GM23338 (cell line): ENCODE results near the gene ONECUT3. TPM values are rescaled to one million over a fixed set of nuclear protein-coding genes. Genes with fewer than 3 reads are reported as not detected.

Source experiments
- ATAC-seq: fragments of 200-7000 bp; cut with Tn5 transposase; 3 replicates; pipeline ENCODE4 v1.9.1; 2020
- DNase-seq: peaks from one replicate; pipeline ENCODE4 v3.0.0-alpha.2; 2015; ENCODE audit warnings: low spot score
- H2AFZ ChIP-seq: fragments of 200-600 bp; sonication (generic); 2 replicates; pipeline ENCODE4 v1.8.0; 2016; ENCODE audit warnings: antibody characterized with exemption, mild to moderate bottlenecking, moderate library complexity
- H3F3A ChIP-seq: fragments of 200-600 bp; sonication (generic); replicated peaks from 2 replicates; pipeline ENCODE4 v1.8.0; 2017; ENCODE audit warnings: antibody characterized with exemption, mixed run types, low read depth
- H3K27ac ChIP-seq: fragments of 200-600 bp; sonication (generic); 2 replicates; pipeline ENCODE4 v1.6.1; 2016; ENCODE audit warnings: low read depth
- H3K27me3 ChIP-seq: fragments of 200-600 bp; sonication (generic); 2 replicates; pipeline ENCODE4 v1.8.0; 2016; ENCODE audit warnings: mild to moderate bottlenecking, mixed run types, moderate library complexity; ENCODE audit not compliant: insufficient read depth
- H3K36me3 ChIP-seq: fragments of 200-600 bp; sonication (generic); 2 replicates; pipeline ENCODE4 v1.8.0; 2016; ENCODE audit warnings: mild to moderate bottlenecking; ENCODE audit not compliant: insufficient read depth
- H3K4me1 ChIP-seq: fragments of 200-600 bp; sonication (generic); 2 replicates; pipeline ENCODE4 v1.8.0; 2016; ENCODE audit warnings: mild to moderate bottlenecking, moderate library complexity; ENCODE audit not compliant: insufficient read depth
- H3K4me2 ChIP-seq: fragments of 200-600 bp; sonication (generic); 2 replicates; pipeline ENCODE4 v1.7.1; 2017; ENCODE audit warnings: mixed run types
- H3K4me3 ChIP-seq: fragments of 200-600 bp; sonication (generic); 2 replicates; pipeline ENCODE4 v1.6.1; 2016; ENCODE audit warnings: mixed run types
- H3K79me2 ChIP-seq: fragments of 200-600 bp; sonication (generic); replicated peaks from 2 replicates; pipeline ENCODE4 v1.8.0; 2017; ENCODE audit warnings: mild to moderate bottlenecking; ENCODE audit not compliant: insufficient read depth
- H3K9me2 ChIP-seq: fragments of 200-600 bp; sonication (generic); 2 replicates; pipeline ENCODE4 v1.8.0; 2017; ENCODE audit not compliant: insufficient read depth
- H4K20me1 ChIP-seq: fragments of 200-600 bp; sonication (generic); replicated peaks from 2 replicates; pipeline ENCODE4 v1.8.0; 2017; ENCODE audit warnings: mild to moderate bottlenecking; ENCODE audit not compliant: insufficient read depth
- H3K27ac Mint-ChIP-seq: 2 replicates; pipeline ENCODE4 v1.8.0; 2020; ENCODE audit warnings: inconsistent platforms, mild to moderate bottlenecking, moderate library complexity, mixed read lengths
- H3K27me3 Mint-ChIP-seq: 3 replicates; pipeline ENCODE4 v1.8.0; 2022; ENCODE audit warnings: low read depth, mild to moderate bottlenecking, moderate library complexity, mixed read lengths, inconsistent platforms; ENCODE audit not compliant: insufficient read depth, poor library complexity
- H3K36me3 Mint-ChIP-seq: 3 replicates; pipeline ENCODE4 v1.8.0; 2021; ENCODE audit warnings: low read depth, mild to moderate bottlenecking, inconsistent platforms, moderate library complexity, mixed read lengths
- H3K4me1 Mint-ChIP-seq: 3 replicates; pipeline ENCODE4 v1.8.0; 2020; ENCODE audit warnings: mild to moderate bottlenecking, inconsistent platforms, mixed read lengths
- H3K4me3 Mint-ChIP-seq: 3 replicates; pipeline ENCODE4 v1.8.0; 2021; ENCODE audit warnings: moderate library complexity, mild to moderate bottlenecking, inconsistent platforms, mixed read lengths
- H3K9me3 Mint-ChIP-seq: 3 replicates; pipeline ENCODE4 v1.8.0; 2020; ENCODE audit warnings: moderate library complexity, mild to moderate bottlenecking, inconsistent platforms, mixed read lengths
- ETS1 ChIP-seq: IDR thresholded peaks from 2 replicates; pipeline ENCODE4 v1.6.1; 2016; ENCODE audit warnings: antibody characterized with exemption
- EZH2phosphoT487 ChIP-seq: fragments of 200-600 bp; sonication (generic); IDR thresholded peaks from one replicate; pipeline ENCODE4 v1.8.1; 2018; ENCODE audit warnings: antibody characterized with exemption; ENCODE audit not compliant: unreplicated experiment
- NANOG ChIP-seq: IDR thresholded peaks from 2 replicates; pipeline ENCODE4 v1.6.1; 2016; ENCODE audit warnings: antibody characterized with exemption, borderline replicate concordance
- POLR2AphosphoS5 ChIP-seq: IDR thresholded peaks from 2 replicates; pipeline ENCODE4 v1.6.1; 2016; ENCODE audit warnings: antibody characterized with exemption, low read depth
- STAT1 ChIP-seq: IDR thresholded peaks from one replicate; pipeline ENCODE4 v1.6.1; 2016; ENCODE audit warnings: antibody characterized with exemption; ENCODE audit not compliant: unreplicated experiment
- ZNF114 ChIP-seq: fragments of 250-450 bp; sonication (Bioruptor Pico); IDR thresholded peaks from 2 replicates; pipeline ENCODE4 v1.5.0; 2020; ENCODE audit warnings: mild to moderate bottlenecking, moderate library complexity
- ZNF331 ChIP-seq: fragments of 250-450 bp; sonication (Bioruptor Pico); IDR thresholded peaks from 2 replicates; pipeline ENCODE4 v1.5.0; 2020; ENCODE audit warnings: low read depth, mild to moderate bottlenecking, moderate library complexity
- polyA plus RNA-seq: library from polyadenylated mRNA; unstranded; fragments of >200 nt; fragmentation: Nextera tagmentation; extraction: Ambion mirVana; gene quantifications from 2 replicates; pipeline ENCODE4 v1.2.1, GENCODE V29; 2016
- total RNA-seq: library from RNA; depleted of rRNA; stranded (reverse); fragments of >200 nt; shearing (Covaris generic); gene quantifications from 2 replicates; pipeline ENCODE4 v1.2.3, GENCODE V29; 2014
- TF ChIP-seq, protein P1 (sequence below), 2 experiments: fragments of 200-600 bp in 1 of 2; sonication (generic) in 1 of 2; conservative IDR thresholded peaks; 2 replicates each; pipeline versions ENCODE4 v1.5.1 to v1.6.1; 2016 to 2017; ENCODE audit warnings: antibody characterized with exemption in 2 of 2, low read depth in 2 of 2, mild to moderate bottlenecking in 2 of 2, moderate library complexity in 1 of 2
- TF ChIP-seq, protein P2 (sequence below): IDR thresholded peaks from one replicate; pipeline ENCODE4 v1.6.1; 2018; ENCODE audit warnings: antibody characterized with exemption; ENCODE audit not compliant: unreplicated experiment

The ONECUT3 gene
- total and polyA plus RNA-seq, 2 experiments from 2014 or later = not detected

DNA sequence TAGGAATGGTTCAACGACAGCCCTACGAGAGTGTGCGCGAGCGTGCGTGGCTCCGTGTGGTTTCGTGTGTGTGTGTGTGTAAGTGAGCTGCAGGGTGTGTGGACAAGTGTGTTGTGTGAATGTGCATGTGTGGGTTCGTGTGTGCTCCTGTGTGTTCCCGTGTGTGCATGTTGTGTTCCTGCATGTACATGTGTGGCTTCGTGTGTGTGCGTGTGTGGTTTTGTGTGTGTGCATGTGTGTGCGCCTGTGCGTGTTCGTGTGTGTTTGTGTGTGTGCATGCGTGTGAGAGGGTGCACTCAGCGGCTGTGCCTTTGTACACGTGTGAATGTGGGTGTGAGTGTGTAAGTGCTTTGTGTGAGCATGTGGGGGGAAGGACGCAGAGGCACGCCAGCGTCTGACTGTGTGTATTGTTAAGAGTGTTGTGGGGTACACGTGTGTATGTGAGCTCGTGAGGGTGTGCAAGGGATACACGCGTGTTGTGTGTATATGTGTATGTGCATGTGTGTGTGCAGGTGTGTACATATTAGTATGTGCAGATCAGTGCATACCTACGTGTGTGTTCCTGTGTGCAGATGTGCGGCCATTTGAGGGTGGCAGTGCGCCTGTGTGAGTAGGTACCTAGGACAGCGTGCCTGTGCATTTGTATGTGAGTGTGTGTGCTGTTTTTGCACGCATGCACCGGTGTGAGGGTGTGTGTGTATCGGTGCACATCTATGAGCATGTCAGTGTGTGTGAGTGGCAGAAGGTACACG is 24.3 kb upstream of the ONECUT3 start:
- H3K9me2 ChIP-seq = no peaks in the 10 kb centered on the region
- H3K4me3 ChIP-seq = no peak overlapping the region
- Mint-ChIP-seq H3K4me3 (no peak overlapping the region), H3K27ac (no peak overlapping the region), H3K36me3 (no peaks in the 10 kb centered on the region), H3K4me1 (peaks cover 4% of the 10 kb centered on the region; the same call in 2 of the 3 replicates), H3K27me3 (peaks cover 30% of the 10 kb centered on the region), H3K9me3 (peaks cover 2% of the 10 kb centered on the region; the same call in 1 of the 3 replicates)
- ATAC-seq = no peak
- no peaks in the 10 kb centered on the region for H3K36me3 ChIP-seq
- H3F3A ChIP-seq = peaks cover 15% of the 10 kb centered on the region
- H3K4me1 ChIP-seq = no peaks in the 10 kb centered on the region
- no peaks in the 10 kb centered on the region for H4K20me1 ChIP-seq
- no peak for DNase-seq
- peaks cover 39% of the 10 kb centered on the region for H3K27me3 ChIP-seq
- no peaks in the 10 kb centered on the region for H3K79me2 ChIP-seq
- TF ChIP-seq, protein P1, sequence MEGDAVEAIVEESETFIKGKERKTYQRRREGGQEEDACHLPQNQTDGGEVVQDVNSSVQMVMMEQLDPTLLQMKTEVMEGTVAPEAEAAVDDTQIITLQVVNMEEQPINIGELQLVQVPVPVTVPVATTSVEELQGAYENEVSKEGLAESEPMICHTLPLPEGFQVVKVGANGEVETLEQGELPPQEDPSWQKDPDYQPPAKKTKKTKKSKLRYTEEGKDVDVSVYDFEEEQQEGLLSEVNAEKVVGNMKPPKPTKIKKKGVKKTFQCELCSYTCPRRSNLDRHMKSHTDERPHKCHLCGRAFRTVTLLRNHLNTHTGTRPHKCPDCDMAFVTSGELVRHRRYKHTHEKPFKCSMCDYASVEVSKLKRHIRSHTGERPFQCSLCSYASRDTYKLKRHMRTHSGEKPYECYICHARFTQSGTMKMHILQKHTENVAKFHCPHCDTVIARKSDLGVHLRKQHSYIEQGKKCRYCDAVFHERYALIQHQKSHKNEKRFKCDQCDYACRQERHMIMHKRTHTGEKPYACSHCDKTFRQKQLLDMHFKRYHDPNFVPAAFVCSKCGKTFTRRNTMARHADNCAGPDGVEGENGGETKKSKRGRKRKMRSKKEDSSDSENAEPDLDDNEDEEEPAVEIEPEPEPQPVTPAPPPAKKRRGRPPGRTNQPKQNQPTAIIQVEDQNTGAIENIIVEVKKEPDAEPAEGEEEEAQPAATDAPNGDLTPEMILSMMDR (conservative IDR thresholded peaks at IDR 0.05; ENCODE audit: low read depth in 2 of 2) = no peak
- TF ChIP-seq ZNF331 (CRISPR knock-in tag) (no peak), EZH2phosphoT487 (no peak), ZNF114 (CRISPR knock-in tag) (no peak), STAT1 (no peak), NANOG (no peak), ETS1 (no peak)
- H2AFZ ChIP-seq = no peak overlapping the region
- H3K27ac ChIP-seq = no peak overlapping the region
- H3K4me2 ChIP-seq = no peak overlapping the region

DNA sequence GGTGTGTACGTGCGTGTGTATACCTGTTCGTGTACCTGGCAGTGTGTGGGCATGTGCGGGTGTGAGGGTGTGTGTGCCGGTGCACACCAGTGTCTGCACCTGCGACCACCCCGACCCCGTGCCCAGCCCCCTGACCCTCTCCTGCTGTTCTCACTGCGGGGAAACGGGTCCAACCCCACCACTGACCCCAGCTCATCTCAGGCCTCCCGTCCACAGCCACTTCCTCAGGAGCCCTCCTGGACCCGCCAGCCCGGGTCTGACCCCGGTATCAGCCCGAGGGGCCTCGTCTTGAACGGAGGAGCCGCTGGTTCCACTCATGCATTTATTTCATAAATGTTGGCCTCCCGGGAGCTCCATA is 23.8 kb upstream of the ONECUT3 start:
- Mint-ChIP-seq H3K27me3 (peaks cover 33% of the 10 kb centered on the region), H3K27ac (no peak overlapping the region), H3K4me1 (peaks cover 4% of the 10 kb centered on the region; the same call in 2 of the 3 replicates), H3K9me3 (peaks cover 2% of the 10 kb centered on the region; the same call in 1 of the 3 replicates), H3K36me3 (no peaks in the 10 kb centered on the region), H3K4me3 (no peak overlapping the region)
- Histone ChIP-seq H3K27me3 (peaks cover 43% of the 10 kb centered on the region), H3K4me3 (no peak overlapping the region), H3K79me2 (no peaks in the 10 kb centered on the region), H3K27ac (no peak overlapping the region), H3K36me3 (no peaks in the 10 kb centered on the region), H2AFZ (no peak overlapping the region), H3K4me1 (no peaks in the 10 kb centered on the region), H3K4me2 (no peak overlapping the region), H3K9me2 (no peaks in the 10 kb centered on the region), H4K20me1 (no peaks in the 10 kb centered on the region), H3F3A (peaks cover 15% of the 10 kb centered on the region)
- ATAC-seq (no peak), DNase-seq (no peak)
- TF ChIP-seq POLR2AphosphoS5 = no peak
- TF ChIP-seq, protein P2, sequence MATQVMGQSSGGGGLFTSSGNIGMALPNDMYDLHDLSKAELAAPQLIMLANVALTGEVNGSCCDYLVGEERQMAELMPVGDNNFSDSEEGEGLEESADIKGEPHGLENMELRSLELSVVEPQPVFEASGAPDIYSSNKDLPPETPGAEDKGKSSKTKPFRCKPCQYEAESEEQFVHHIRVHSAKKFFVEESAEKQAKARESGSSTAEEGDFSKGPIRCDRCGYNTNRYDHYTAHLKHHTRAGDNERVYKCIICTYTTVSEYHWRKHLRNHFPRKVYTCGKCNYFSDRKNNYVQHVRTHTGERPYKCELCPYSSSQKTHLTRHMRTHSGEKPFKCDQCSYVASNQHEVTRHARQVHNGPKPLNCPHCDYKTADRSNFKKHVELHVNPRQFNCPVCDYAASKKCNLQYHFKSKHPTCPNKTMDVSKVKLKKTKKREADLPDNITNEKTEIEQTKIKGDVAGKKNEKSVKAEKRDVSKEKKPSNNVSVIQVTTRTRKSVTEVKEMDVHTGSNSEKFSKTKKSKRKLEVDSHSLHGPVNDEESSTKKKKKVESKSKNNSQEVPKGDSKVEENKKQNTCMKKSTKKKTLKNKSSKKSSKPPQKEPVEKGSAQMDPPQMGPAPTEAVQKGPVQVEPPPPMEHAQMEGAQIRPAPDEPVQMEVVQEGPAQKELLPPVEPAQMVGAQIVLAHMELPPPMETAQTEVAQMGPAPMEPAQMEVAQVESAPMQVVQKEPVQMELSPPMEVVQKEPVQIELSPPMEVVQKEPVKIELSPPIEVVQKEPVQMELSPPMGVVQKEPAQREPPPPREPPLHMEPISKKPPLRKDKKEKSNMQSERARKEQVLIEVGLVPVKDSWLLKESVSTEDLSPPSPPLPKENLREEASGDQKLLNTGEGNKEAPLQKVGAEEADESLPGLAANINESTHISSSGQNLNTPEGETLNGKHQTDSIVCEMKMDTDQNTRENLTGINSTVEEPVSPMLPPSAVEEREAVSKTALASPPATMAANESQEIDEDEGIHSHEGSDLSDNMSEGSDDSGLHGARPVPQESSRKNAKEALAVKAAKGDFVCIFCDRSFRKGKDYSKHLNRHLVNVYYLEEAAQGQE = no peak
